TTC549 (cell line): ENCODE results near the gene ITGA1.
"Not testable (repeated sequence)": the region's sequence is repeated elsewhere in the genome, so short reads cannot be mapped to it uniquely, and the experiment has no call there.

ENCODE experiments used
- FAIRE-seq: peaks from 2 replicates; lab custom pipeline; 2012; peaks lifted over from hg19 to GRCh38; lab: Jason Lieb, UNC

The ITGA1 gene

DNA sequence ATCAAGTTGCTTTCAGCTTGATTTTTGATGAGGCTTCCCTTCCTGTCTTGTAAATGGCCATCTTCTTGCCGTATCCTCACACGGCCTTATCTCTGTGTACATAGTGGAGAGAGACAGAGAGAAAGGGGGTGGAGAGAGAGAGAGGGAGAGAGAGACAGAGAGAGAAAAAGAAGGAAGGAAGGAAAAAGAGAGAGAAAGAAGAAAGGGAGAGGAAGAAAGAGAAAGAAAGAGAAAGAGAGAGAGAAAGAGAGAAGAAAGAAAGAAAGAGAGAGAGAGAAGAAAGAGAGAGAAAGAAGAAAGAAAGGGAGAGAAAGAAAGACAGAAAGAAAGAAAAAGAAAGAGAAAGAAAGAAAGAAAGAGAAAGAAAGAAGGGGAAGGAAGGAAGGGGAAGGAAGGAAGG lies 46.6 kb downstream of the ITGA1 start:
- no peak for FAIRE-seq

DNA sequence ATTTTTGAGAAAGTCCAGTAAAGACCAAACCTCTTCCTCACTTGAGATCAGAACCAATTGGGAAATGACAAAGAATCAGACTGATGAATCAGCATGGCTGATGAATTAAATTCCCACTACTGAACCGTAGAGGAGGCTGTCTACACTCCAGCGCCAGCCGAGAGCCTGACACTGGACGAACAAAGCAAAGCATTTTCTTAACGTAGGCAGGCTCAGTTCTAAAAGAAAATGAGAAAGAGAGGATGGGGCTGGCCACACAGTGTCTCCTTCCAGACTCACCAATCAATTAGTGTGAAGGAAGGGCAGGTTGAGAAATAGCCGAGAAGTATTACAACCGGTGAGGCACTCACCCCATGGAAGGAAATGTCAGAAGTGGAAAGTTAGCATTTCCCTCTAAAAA lies 49.4 kb downstream of the ITGA1 start:
- no peak for FAIRE-seq

DNA sequence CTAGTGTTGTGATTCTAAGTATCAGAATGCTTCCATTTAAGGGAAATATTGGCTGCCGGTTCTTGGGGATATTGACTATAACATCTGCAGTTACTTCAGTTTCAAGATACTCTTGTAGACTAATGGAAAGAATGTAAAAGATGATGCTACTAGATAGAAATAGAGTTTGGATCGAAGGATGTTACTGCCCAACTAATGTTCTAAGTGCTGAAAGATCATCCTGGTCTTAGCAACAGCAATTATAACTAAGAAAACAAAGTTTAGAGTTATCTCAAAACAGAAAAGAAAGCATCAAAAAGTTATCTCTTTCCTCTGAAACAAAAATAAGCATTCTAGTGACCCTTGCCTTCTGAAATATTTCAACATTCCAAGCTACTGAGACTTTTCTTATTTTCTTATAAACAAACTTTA lies 49.9 kb downstream of the ITGA1 start:
- no peak for FAIRE-seq

DNA sequence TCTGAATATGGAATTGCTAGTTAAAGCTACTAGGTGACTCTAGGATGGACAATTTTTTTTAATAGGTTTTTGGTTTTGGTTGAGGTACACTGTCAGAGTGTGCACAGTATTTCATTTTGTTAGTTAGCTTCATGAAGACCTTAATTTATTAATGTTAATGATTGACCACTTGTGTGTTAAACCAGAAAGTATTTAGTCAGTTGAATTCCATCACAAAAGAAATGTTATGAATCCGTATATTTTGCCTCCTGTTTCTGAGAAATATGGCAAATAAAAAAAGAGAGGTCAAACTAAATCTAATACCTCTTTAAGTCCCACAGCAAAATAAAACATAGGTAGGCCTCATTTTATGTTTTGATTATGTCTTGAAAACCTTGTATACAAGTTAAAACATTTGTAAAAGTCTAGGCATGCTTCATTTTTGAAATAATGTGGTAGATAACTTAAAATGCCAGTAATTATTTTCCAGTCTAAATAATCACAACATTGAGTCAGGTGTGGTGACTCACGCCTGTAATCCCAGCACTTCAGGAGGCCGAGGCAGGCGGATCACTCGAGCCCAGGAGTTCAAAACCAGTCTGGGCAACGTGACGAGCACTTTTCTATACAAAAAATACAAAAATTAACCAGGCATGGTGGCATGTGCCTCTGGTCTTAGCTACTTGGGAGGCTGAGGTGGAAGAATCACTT lies 50.8 kb downstream of the ITGA1 start:
- FAIRE-seq: no peak

DNA sequence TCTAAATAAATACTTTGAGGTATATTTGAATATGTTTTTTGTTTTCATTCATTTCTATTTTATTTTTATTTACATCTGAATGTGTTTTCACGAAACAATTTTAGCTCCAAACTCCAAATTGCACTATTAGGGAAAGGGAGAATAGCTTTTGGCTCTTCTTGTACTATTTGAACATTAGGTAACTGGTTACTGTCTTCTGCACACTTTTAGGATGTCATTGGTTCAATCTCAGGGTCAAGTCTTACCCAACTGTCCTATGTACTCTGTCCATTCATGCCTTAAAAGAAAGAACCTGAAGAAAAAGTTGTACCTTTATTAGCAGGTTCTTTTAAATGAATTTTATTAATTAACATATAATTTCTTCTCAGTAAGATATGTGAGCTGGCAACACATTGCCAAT lies 51.6 kb downstream of the ITGA1 start:
- no peak for FAIRE-seq

DNA sequence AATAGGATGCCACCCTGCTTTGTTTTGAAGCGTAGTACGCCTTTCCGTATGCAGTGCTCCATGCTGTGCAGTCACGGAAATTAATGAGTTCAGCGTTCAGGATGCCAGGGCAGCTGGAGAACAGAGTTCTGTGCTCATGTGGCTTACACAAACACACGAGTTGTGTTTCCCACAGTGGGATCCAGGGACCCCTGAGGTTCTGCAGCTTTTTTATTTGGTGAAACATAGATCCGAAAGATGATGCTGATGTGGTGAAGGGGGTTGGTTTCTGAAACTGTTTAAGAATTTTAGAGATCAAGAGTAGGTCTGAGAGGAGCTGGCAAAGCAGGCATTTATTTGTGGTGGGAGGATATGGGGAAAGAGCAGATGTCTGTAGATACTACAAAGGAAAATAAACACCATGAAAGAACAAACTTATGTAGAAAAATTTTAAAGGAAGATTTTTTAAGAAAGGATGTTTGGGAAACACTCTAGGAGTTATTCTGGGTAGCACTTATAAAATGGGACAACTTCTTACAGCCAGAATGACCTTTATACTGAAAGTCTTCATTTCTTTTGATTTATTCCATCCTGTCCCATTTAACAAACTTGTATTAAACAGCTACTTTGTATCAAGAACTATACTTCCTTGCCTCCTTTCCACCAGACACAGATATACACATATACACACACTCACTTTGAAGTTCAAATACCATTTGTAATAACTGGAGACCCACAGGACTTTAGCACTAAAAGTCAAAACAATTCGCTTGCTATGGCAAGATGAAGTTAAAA lies 52.7 kb downstream of the ITGA1 start:
- no peak for FAIRE-seq

DNA sequence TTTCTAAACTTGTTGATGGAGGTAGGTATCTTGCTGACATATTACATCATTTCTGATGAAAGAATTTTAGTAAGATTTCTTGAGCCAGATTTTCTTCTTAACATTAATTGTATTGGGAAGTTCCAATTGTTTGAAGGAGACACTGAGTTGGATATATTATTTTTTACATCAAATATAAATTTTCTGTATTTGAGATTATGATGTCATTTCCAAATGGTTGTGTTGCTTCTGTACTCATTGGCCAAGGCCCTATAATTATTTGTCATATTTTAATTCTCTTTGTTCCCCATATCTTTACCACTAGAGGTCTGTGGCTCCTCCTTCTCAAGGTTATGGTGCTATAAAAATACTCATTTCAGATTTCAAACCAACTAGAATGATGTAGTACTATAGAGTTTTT lies 53.4 kb downstream of the ITGA1 start:
- no peak for FAIRE-seq

DNA sequence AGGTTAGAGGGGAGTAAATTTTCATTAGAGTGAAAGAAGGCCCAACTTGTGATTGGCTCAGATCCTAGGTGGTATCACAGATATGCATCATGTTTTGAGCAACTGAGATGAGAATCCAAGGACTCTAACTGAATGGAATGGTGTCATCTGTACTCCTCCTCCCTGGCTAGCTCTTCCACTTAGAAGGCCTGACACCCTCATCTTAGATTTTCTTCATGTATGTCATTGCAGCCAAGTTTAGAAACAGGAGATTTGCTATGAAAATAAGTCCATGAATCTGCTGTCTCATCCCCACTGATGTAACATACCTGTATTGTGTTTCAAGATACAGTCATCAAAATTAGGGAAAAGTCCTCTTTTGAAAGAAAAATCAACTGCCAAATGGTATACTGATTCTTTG lies 54.4 kb downstream of the ITGA1 start:
- no peak for FAIRE-seq

DNA sequence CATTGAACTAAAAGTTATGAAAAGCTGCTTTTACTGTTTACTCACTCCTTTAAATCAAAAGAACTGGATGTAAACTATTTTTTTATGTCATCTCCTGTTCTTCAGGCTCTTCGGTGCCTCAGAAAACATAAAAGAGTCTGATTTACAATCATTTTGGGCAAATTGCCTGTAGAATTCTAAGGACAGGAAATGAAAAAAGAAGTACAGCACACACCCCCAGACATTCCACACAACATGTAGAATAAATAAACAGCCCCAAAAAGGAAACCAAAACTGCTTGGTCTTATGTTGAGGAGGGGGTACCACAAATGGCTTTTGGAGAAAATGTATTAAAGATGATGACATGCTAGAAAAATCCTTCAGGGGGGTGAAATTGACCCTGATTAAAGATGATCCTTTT lies 57.2 kb downstream of the ITGA1 start:
- FAIRE-seq: no peak

DNA sequence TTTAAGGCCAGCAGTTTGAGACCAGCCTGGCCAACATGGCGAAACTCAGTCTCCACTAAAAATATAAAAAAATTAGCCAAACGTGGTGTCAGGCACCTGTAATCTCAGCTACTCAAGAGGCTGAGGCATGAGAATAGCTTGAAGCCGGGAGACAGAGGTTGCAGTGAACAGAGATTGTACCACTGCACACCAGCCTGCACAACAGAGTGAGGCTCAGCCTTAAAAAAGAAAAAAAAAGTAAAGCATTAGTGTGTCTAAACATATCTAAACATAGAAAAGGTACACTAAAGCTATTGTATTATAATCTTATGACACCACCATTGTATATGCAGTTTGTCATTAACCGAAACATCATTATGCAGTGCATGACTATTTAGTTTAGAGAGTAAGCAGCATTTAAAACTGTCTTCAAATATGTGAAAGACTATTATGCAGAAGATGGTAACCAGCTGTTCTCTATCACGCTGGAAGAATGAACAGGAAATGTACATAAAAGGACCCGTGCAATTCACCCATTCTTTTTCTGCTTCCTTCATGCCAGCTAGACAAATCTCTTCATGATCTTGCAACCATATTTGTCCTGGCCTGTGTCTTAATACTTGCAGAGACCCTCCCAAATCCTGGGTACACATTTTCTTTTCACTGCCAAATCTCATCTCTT lies 58.6 kb downstream of the ITGA1 start:
- FAIRE-seq: no peak

DNA sequence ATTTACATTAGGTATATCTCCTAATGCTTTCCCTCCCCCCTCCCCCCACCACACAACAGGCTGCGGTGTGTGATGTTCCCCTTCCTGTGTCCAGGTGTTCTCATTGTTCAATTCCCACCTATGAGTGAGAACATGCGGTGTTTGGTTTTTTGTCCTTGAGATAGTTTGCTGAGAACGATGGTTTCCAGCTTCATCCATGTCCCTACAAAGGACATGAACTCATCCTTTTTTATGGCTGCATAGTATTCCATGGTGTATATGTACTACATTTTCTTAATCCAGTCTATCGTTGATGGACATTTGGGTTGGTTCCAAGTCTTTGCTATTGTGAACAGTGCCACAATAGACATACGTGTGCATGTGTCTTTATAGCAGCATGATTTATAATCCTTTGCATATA lies 61.0 kb downstream of the ITGA1 start:
- not testable (repeated sequence) for FAIRE-seq

DNA sequence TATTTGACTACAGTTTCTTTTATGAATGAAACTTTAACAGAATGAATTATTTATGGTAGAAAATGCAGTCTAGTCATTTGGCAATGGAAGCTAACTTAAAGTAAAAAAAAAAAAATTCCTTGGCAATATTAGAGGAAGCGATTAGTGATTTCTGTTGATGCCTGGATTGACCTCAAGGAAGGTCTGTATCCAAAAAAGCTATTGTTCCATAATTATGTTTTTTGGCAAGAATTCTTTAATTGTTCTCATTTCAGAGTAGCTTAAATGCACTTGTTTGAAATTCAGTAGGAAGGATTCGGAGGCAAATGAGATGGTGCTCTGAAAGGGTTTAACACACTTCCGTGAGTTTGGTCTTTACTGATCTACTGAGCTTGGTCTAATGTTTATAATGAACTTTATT lies 61.8 kb downstream of the ITGA1 start:
- FAIRE-seq: no peak

DNA sequence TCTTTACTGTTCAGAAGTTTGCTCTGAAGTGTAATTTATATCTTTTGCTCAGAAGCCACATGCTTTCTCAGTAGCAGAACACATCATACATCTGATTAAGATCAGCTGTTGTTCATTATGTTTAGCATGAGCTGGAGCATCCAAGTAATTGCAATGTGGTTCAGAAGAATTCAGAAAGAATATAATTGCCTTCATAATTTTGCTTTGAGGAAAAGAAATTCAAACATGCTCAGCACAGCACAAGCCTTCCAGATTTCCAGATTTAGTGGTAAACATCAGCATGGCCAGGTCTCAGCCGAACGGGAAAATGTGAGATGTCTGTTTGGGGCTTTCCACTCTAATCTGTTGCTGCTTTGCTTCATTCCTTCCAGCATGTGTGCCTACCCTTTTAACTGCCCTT lies 65.9 kb downstream of the ITGA1 start:
- no peak for FAIRE-seq

DNA sequence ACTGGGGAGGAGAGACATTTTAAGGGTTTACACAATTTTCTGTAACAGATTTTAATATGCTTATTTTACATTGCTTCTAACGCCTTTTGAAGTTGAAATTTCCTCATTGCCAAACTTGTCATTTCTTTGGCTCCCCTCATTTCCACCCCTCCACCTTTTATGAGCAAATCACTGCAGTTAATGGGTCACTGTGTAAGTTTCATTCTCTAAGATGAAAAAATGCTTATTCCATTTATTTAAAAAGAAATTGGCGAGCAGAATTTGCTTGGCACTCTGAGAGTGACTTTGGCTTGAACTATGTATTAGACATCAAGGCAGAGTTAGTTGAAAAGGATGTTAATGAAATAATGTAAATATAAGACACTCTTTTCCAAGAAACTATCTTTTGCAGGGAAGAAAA lies 66.6 kb downstream of the ITGA1 start:
- no peak for FAIRE-seq

DNA sequence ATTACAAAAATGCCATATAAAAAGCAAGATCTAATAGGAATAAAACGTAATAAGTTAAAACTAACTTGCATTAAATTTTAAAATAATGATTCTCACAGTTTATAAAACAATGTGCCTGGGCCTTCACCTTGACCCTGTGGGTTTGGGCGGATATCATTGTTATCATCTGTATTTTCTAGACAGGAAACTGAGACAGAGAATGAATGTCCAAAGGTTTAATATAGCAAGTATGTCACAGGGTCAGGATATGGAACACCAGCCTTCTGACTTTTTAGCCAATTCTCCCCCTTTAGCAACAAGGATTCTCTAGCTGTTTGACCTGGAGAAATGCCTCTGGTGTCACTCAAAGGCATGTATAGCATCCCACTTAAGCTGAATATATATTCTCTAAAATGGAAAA lies 67.2 kb downstream of the ITGA1 start:
- no peak for FAIRE-seq

DNA sequence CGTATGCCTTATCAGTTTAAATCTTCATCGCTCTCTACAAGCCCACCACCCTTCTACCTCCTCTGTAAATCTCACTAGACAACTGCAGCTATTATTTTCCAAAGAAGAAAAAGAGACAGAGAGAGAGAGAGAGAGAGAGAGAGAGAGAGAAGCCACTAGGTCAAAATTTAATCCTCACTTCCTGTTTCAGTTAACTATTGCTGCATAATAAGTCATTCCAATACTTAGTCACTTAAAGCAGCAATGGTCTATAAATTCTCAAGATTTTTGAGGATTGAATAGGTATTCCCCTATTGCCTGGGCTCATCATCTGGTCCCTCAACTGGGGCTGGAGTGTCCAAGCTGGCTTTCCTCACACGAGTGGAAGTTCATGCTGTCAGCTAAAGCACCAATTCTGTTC lies 68.8 kb downstream of the ITGA1 start:
- FAIRE-seq: no peak

DNA sequence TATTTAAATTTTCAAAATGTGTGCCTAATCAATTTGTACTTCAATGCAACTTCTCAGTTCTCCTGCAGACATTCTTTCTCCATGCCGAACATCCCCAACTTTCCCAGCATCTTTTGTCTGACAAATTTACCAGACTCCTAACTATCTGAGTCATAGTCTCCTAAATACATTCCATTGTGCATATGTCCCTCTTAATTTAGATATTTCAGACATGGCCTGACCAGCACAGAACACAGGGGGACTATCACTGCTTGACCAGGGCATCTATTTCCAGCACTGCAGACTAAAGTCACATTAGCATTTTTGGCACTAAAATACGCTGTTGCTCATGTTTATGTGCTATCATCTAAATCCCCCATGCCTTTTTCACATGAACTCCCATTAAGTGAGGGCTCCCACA lies 71.9 kb downstream of the ITGA1 start:
- FAIRE-seq: no peak

DNA sequence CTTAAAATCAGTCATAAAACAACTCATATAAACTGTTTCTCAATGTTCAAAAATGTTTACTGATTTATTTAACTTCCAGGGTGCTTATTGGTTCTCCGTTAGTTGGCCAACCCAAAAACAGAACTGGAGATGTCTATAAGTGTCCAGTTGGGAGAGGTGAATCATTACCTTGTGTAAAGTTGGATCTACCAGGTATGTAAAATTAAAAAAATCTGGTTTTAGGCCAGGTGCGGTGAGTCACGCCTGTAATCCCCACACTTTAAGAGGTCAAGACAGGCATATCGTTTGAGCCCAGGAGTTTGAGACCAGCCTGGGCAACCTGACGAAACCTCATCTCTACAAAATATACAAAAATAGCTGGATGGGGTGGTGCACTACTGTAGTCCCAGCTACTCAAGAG lies 73.7 kb downstream of the ITGA1 start:
- FAIRE-seq: no peak

DNA sequence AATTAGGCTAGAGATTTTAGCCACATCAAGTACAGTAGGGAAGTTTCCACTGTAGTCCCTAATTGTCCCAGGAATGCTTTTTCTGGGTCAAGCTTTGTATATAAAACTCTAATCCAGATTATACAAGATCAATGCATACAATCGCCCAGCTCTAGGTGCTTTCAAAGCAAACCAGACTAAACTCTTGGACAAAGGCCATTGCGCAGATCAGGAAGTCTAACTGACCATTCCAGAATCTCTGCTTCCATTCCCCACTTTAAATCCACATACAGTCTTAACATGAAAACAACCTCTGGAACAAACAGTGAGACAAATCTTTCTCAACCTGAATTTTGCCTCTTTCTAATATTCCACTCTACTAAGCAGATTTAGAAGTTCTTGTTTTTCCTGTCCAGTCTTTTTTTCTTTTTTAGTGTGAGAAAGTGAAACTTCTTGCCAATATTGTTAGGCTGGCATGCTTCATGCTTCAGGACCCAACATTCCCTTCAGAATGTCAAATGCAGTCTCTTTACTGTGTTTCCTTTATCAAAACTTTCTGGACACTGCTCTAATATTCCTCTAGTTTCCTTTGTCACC lies 76.1 kb downstream of the ITGA1 start:
- FAIRE-seq: no peak

DNA sequence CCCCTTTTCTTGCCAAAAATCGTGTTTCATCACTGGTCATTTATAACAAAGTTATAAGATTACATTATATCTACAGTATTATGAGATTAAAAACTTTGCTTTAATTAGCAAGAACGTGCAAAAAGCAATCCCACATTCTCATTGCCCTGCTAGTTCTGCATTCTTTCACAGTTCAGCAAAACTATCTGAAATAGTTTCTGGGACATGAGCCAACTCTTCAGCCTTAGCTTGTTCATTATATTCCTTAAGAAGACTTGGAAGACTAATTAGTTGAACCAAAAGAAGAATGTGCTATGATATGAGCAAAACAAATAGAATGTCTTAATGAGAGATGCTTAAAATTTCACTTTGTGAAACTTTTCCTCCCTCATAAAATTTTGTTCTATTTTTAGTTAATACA lies 76.7 kb downstream of the ITGA1 start:
- FAIRE-seq: no peak

DNA sequence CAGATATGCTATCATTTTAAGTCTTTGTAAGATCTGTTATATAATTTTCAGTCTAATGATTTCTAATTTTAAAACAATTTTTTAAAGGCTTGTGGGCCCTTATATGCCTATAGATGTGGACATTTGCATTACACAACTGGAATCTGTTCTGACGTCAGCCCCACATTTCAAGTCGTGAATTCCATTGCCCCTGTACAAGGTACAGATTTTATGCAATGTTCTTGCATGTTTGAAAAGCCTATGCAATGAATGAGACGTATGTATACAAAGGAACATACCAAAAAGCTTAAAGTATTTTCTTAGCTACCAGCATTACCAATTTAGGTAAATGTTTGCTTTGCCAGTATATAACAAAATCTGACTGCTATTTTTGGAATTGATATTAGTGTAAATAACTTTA lies 77.2 kb downstream of the ITGA1 start:
- no peak for FAIRE-seq

DNA sequence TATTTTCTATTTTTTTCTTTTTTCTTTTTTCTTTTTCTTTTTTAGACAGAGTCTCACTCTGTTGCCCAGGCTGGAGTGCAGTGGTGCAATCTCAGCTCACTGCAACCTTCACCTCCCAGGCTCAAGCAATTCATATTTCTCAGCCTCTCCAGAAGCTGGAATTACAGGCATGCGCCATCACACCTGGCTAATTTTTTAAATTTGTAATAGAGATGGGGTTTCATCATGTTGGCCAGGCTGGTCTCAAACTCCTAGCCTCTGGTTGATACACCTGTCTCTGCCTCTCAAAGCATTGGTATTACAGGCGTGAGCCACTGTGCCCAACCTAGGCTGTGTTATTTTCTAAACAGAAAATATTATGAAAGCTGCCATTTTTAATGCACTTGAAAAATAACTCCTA lies 78.3 kb downstream of the ITGA1 start:
- FAIRE-seq: not testable (repeated sequence)

DNA sequence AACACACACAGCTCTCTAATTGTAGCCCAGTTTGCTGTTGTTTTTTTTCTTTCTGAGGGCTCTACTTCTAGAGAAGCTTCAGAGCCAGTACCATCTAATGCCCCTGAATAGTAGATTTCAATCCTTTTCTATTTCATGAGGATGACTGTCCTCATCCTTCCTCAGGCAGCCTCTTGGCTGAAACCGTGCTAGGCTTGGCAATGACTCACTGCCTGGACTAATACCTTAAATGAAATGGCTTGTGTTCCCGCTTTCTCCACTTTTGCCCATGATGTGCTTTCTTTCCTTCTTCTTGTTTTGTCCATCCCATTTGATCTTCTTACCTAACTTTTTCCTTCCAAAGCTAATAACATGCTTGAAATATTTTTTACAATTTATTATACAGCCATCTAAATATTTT lies 80.1 kb downstream of the ITGA1 start:
- FAIRE-seq: no peak
